Mesendoderm (in vitro differentiated cells): ENCODE results near the gene PDCD1.
"Not testable (repeated sequence)": the region's sequence is repeated elsewhere in the genome, so short reads cannot be mapped to it uniquely, and the experiment has no call there.

Experiments
- DNase-seq: peaks from one replicate; pipeline ENCODE4 v3.0.0; 2013
- H2AK5ac ChIP-seq: 2 replicates; pipeline ENCODE4 v1.6.1; 2013; ENCODE audit warnings: low read length, inconsistent platforms
- H2BK120ac ChIP-seq: 2 replicates; pipeline ENCODE4 v1.6.1; 2013; ENCODE audit warnings: low read depth, mild to moderate bottlenecking, low read length, moderate library complexity, mixed read lengths
- H2BK15ac ChIP-seq: replicated peaks from 2 replicates; pipeline ENCODE4 v1.6.1; 2013; ENCODE audit warnings: low read depth, mild to moderate bottlenecking, moderate library complexity
- H2BK5ac ChIP-seq: 2 replicates; pipeline ENCODE4 v1.6.1; 2013; ENCODE audit warnings: low read length, inconsistent platforms
- H3K18ac ChIP-seq: 2 replicates; pipeline ENCODE4 v1.6.1; 2013; ENCODE audit warnings: mild to moderate bottlenecking, low read length, mixed read lengths
- H3K23ac ChIP-seq: one replicate; pipeline ENCODE4 v1.6.1; 2013; ENCODE audit warnings: low read length
- H3K27ac ChIP-seq: 2 replicates; pipeline ENCODE4 v1.5.1; 2013; ENCODE audit warnings: low read depth, mild to moderate bottlenecking, inconsistent platforms, low read length, moderate library complexity
- H3K27me3 ChIP-seq: 2 replicates; pipeline ENCODE4 v1.6.1; 2013; ENCODE audit warnings: low read length, control low read depth, mild to moderate bottlenecking, inconsistent platforms; ENCODE audit not compliant: insufficient read depth, poor library complexity
- H3K36me3 ChIP-seq: 2 replicates; pipeline ENCODE4 v1.6.1; 2013; ENCODE audit warnings: low read length, inconsistent platforms; ENCODE audit not compliant: control insufficient read depth, insufficient read depth
- H3K4ac ChIP-seq: one replicate; pipeline ENCODE4 v1.6.1; 2013; ENCODE audit warnings: low read depth, mild to moderate bottlenecking, low read length, moderate library complexity
- H3K4me1 ChIP-seq: 2 replicates; pipeline ENCODE4 v1.6.1; 2013; ENCODE audit warnings: low read depth, low read length, inconsistent platforms; ENCODE audit not compliant: control insufficient read depth
- H3K4me2 ChIP-seq: 2 replicates; pipeline ENCODE4 v1.6.1; 2013; ENCODE audit warnings: low read length
- H3K4me3 ChIP-seq: 2 replicates; pipeline ENCODE4 v1.5.1; 2013; ENCODE audit warnings: mild to moderate bottlenecking, low read length
- H3K56ac ChIP-seq: one replicate; pipeline ENCODE4 v1.6.1; 2013; ENCODE audit warnings: low read length
- H3K79me1 ChIP-seq: 2 replicates; pipeline ENCODE4 v1.6.1; 2013; ENCODE audit warnings: low read length, inconsistent platforms
- H3K79me2 ChIP-seq: 2 replicates; pipeline ENCODE4 v1.6.1; 2013; ENCODE audit warnings: mild to moderate bottlenecking, low read length; ENCODE audit not compliant: control insufficient read depth, insufficient read depth
- H3K9ac ChIP-seq: 2 replicates; pipeline ENCODE4 v1.6.1; 2013; ENCODE audit warnings: low read length, inconsistent platforms
- H4K5ac ChIP-seq: one replicate; pipeline ENCODE4 v1.6.1; 2013; ENCODE audit warnings: low read length
- H4K8ac ChIP-seq: one replicate; pipeline ENCODE4 v1.6.1; 2013; ENCODE audit warnings: low read depth, mild to moderate bottlenecking, control low read depth, low read length, moderate library complexity
- WGBS: extraction: QIAGEN DNeasy Blood & Tissue Kit; methylation state at CpG from one replicate; pipeline ENCODE4 v1.1.7; 2013; ENCODE audit warnings: low lambda C conversion rate, missing lambda C conversion rate; ENCODE audit not compliant: insufficient coverage; ENCODE audit errors: extremely low coverage; 5-methylcytosine and 5-hydroxymethylcytosine counted together

The PDCD1 gene

DNA sequence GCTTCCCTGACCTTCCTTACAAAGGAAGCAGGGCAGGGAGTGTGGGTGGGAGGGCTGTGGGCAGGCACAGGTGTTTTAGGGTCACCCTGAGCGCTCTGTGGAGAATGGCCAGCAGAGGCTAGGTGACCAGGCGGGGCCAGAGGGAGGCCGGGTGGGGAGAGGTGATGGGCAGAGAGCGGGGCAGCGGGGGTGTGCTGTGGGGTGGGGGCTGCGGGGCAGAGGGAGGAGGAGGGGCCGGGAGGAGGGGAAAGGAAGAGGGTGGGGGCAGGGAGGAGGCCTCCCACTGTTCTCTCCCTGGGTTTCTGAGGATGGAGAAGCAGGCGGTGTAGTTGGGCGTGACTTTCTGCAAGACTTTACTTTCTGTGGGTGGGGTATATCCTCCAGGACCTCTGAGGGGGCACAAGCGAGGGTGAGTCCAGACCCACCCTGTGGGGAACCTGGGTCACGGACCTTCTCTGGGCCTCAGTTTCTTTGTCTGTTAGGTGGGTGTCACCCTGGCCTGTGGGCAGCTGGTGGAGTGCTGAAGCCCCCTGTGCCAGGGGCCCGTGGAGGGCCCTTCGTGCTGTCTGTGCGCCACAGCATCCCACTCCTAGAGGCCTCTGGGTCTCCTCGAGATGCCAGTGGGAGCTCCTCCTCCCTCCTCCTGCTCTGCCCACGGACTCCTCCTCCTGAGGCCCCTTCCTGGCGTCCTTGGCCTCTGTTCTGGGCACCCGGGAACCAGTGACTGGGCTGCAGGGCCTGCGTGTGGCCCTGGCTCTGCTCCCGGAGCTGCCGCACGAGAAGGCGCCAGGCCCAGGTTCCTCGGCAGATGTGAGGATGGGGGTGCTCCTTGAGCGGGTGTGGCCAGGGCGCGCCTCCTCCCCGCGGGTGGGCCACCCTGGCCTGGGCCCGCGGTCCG, 56.0 kb downstream of the PDCD1 start:
- Histone ChIP-seq H4K8ac (no peak overlapping the region), H4K5ac (no peak overlapping the region), H3K79me1 (no peaks in the 10 kb centered on the region), H2BK120ac (no peak overlapping the region), H2BK5ac (no peak overlapping the region), H3K56ac (peak overlapping the region; percentile 67), H3K79me2 (no peaks in the 10 kb centered on the region), H3K4me2 (no peak overlapping the region), H3K27me3 (no peaks in the 10 kb centered on the region), H3K23ac (no peak overlapping the region), H3K18ac (peak overlapping the region; percentile 15), H3K4ac (no peak overlapping the region), H3K4me3 (no peak overlapping the region), H3K4me1 (peaks cover 3% of the 10 kb centered on the region), H3K9ac (no peak overlapping the region), H2AK5ac (no peak overlapping the region), H2BK15ac (no peak overlapping the region), H3K36me3 (no peaks in the 10 kb centered on the region), H3K27ac (no peak overlapping the region)
- no CpG with 5 or more reads among the region's 32 CpGs for WGBS
- no peak for DNase-seq

DNA sequence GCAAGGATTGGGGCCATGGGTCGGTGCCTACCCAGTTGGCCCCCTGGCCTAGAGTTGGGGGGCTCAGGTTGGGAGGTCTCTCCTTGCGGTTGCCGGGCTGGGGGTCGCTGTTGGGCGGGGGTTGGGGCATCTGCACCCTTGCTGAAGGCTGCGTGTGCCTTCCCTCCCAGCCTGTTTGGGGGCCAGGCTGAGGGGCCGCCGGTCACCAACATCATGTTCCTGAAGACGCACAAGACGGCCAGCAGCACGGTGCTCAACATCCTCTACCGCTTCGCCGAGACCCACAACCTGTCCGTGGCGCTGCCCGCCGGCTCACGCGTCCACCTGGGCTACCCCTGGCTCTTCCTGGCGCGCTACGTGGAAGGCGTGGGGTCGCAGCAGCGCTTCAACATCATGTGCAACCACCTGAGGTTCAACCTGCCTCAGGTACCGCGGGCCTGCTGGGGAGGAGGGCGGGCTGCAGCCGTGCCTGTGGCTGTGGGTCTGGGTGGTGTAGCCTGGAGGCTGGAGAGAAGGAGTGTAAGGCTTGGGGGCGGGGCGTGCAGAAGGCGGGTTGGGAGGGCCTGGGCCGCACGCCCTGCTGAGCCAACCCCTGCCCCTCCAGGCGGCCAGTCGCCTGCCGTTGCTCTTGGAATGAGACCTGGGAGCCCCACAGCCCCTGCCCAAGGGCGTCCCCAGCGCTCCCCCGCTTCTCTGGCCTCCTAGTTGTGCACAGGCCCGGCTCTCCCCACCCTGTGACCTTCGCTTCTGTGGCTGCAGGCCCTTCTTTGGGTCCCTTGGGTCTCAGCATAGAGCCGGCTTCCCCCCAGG, 56.9 kb downstream of the PDCD1 start:
- Histone ChIP-seq H3K79me1 (no peaks in the 10 kb centered on the region), H3K4ac (no peak overlapping the region), H3K27ac (no peak overlapping the region), H3K79me2 (no peaks in the 10 kb centered on the region), H4K5ac (no peak overlapping the region), H2BK5ac (no peak overlapping the region), H3K4me2 (no peak overlapping the region), H3K4me1 (peaks cover 3% of the 10 kb centered on the region), H3K9ac (no peak overlapping the region), H3K18ac (peak overlapping the region; percentile 15), H2BK15ac (no peak overlapping the region), H4K8ac (no peak overlapping the region), H3K27me3 (no peaks in the 10 kb centered on the region), H3K56ac (peak overlapping the region; percentile 67), H3K4me3 (no peak overlapping the region), H3K36me3 (no peaks in the 10 kb centered on the region), H2AK5ac (peak overlapping the region; percentile 2), H3K23ac (no peak overlapping the region), H2BK120ac (no peak overlapping the region)
- no CpG with 5 or more reads among the region's 44 CpGs for WGBS
- DNase-seq: peak; percentile 40

- not testable (repeated sequence) for H3K4me1 ChIP-seq, H3K4me3 ChIP-seq, H3K4ac ChIP-seq, H4K5ac ChIP-seq, H3K79me1 ChIP-seq, DNase-seq, H3K9ac ChIP-seq, H4K8ac ChIP-seq, H2BK120ac ChIP-seq, H3K23ac ChIP-seq, H3K56ac ChIP-seq, H2AK5ac ChIP-seq, H3K79me2 ChIP-seq, H3K18ac ChIP-seq, H3K27me3 ChIP-seq, H3K36me3 ChIP-seq, H2BK15ac ChIP-seq, H3K27ac ChIP-seq, H3K4me2 ChIP-seq, H2BK5ac ChIP-seq
- WGBS: no CpG with 5 or more reads among the region's 35 CpGs
These were observed 58.3 kb downstream of the PDCD1 start for GRCh38 chr2:241800198-241800903.
